DMS153 (cell line): ENCODE results near the gene JPH4.
"Not testable (repeated sequence)": the region's sequence is repeated elsewhere in the genome, so short reads cannot be mapped to it uniquely, and the experiment has no call there.

ENCODE experiments used
- DNase-seq: peaks from one replicate; lab custom pipeline; 2025; lab: John Stamatoyannopoulos, UW

JPH4 gene

GRCh38 chr14:23609001-23609400, 30.4 kb upstream of the JPH4 start:
- DNase-seq: no peak

DNA sequence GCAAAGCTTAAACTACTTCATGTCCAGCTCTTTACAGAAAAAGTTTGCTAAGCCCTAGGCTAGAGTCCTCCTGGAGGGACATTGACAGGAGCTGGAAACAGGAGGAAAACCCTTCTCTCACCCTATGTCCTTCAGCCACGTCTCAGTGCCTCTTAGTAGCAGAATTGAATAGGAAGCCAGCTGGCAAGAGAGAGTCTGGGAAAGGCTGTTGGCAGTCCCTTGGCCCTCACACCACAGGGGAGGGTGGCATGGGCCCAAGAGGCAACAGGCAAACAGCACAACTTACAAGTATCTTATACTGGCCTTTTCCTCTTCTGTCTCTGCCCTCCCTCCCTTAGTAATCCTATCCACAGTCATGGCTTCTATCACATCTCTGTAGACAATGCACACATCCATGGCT, 29.9 kb upstream of the JPH4 start:
- DNase-seq: no peak

DNA sequence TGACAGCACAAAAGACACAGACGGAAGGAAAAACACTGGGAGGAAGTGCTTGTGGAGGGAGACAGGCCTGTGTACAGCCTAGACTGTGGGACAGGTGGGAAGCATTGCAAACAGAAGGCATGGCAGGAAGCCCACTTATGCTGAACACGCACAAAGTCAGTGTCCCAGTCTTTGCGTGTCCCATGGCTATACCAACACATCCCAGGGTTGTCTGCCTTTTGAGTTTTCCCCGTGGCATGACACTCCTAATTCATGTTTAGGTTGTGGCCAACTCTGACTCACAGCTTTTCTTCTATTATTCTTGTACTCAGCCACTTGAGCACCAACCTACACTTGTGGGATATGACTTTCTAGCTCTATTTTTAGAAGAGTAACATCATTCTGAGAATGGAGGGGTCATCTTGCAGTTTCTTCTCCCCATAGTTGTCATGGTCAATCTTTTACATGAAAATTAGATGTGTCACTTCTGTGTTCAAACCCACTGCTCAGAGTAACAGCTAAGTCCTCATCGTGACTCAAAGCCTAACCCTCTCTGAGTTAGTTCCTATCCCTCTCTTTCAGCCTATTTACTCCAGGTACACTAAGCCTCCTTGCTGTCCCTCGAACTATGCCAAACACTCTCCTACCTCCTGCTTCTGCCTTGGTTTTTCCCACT, 27.5 kb upstream of the JPH4 start:
- no peak for DNase-seq

DNA sequence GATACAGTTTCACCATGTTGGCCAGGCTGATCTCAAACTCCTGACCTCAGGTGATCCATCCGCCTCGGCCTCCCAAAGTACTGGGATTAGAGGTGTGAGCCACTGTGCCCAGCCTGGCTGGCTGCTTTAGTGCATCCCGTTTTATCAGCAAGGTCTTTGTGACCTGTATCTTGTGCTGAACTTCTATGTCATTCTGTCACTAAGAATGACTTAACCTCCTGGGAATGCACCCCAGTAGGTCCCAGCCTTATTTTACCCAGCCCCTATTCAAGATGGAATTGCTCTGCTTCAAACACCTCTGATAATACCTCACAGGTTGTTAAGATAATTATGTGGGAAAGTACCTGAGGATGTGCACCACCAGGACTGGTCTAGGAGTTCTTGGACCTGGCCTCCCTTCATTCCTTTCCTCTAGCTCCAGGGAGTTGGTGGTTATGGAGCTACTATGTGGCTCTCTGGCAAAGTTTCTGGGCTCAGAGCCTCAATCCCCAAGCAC, 26.1 kb upstream of the JPH4 start:
- no peak for DNase-seq

- no peak for DNase-seq
These were observed 25.6 kb upstream of the JPH4 start for GRCh38 chr14:23604148-23604547.

DNA sequence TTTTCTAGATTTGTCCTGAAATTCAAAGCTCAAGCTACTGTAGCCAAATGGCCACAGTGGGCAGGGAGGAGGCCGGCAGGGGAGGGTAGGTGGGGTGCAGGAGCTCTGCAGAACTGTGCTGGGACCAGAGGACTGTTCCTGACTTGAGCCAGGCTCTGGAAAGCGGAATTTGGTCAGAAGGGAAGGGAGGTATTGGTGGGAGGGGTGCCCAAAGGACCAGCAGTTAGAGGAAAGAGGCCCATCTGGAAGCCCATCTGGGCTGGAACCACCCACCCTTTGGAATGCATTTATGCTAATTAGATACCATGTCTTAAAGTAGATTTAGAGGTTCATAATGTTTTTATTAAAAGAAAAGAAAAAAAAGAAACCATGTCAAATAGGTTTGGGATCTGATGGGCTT, 24.5 kb upstream of the JPH4 start:
- no peak for DNase-seq

DNA sequence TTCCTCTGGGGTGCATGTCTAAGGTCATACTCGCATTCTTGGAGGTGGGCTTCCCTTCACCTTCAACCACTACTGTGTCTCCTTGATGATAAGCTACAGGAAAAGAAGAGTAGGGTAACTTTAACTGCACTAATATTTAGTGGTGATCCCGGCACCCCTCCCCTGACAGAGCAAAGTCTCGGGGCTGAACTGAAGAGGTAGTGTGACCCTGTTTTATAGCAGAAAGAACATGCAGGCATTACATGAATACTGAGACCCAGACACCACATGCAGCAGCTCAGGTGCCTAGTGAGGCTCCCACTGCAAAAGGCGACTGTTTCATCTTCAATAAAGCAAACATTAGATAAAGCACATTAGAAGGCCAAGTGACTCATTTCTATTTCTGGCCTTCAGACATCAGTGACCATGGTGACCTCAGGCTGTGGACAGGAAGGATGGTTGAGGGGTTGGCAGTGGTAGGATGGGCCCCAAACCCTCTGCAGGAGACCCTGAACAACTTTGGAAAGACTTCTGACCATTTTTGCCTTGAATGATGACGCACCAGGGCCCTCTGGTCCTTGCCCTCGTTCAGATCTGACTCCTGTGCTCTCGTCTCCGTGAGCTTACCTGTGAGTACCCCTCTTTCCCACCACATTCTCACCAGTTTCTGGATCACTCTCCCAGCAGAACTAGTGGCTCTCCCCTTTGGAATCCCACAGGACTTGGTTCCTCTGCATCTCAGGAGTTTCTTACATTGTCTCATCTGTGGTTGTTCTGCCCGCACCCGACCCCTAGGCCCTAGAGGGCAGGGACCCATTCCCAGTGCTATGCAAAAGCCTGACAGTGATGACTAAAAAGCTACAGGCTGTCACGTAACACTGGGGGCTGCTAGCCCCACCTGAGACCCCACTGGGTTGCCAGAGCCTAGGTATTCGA, 23.8 kb upstream of the JPH4 start:
- no peak for DNase-seq

GRCh38 chr14:23601845-23602180, 23.2 kb upstream of the JPH4 start:
- DNase-seq: no peak

GRCh38 chr14:23601424-23601823, 22.8 kb upstream of the JPH4 start:
- DNase-seq: no peak

DNA sequence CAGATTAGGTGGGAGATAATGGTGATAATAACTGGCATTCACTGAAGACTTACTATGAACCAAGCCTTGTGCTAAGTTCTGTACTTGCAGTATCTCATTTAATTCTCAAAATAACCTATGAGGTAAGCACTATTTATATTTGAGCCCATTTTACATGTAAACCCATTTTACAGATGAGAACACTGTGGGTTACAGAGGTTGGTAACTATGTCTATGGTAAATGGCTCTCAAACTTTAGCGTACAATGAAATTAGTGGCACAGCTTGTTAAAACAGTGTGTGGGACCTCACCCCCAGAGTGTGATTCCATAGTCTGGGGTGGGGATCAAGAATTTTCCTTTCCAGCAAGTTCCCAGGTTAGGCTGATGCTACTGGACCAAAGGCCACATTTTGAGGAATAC, 22.2 kb upstream of the JPH4 start:
- DNase-seq: no peak

DNA sequence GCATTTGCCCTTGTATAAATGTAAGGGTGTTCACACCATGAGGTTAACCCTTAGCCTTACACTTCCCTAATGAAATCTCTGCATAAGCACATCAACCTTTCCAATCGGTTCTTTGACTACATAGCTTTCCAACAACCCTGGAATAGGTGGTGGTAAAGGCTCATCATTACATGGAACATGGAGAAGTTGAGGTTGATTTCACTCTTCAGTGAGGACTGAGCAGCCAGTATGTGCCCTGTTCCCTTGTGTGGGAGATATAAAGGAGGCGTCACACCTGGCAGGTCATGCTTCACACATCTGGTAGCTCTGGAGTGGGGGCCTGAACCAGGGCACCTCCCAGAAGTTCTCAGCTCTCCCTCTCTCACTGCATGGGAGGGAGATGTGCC, 21.7 kb upstream of the JPH4 start:
- no peak for DNase-seq

GRCh38 chr14:23594191-23594590, 15.6 kb upstream of the JPH4 start:
- DNase-seq: not testable (repeated sequence)

DNA sequence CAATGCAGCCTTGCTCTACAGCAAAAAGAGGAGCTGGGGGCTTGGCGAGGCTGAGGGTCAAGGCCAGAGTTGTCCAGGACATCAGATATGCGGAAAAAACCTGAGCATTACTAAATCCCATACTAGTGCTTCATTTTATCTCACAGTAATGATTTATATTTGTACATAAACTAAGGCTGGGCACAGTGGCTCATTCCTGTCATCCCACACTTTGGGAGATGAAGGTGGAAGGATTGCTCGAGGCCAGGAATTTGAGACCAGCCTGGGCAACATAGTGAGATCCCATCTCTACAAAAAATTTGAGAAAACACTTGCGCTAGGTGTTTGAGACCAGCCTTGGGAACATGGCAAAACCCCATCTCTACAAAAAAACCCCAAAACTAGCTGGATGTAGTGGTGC, 11.6 kb upstream of the JPH4 start:
- DNase-seq: no peak

DNA sequence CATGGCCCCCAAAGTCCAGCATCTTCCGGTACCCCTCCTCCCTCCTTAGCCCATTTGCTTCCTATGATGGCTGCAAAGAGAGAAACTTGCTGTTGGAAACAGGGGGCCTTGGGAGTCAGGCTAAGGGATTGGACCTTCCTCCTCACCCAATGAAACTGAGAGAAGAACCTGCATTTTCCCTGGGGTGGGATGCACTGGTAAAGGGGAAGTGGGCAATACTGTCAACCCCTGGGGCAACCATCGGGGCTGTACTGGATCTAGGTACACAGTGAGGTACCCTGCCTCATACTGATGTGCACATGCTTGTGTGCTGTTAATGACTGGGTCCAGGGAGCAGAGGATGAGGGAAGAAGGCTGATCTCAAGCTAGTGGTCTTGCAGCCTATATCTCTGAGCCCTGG, 11.0 kb upstream of the JPH4 start:
- no peak for DNase-seq

DNA sequence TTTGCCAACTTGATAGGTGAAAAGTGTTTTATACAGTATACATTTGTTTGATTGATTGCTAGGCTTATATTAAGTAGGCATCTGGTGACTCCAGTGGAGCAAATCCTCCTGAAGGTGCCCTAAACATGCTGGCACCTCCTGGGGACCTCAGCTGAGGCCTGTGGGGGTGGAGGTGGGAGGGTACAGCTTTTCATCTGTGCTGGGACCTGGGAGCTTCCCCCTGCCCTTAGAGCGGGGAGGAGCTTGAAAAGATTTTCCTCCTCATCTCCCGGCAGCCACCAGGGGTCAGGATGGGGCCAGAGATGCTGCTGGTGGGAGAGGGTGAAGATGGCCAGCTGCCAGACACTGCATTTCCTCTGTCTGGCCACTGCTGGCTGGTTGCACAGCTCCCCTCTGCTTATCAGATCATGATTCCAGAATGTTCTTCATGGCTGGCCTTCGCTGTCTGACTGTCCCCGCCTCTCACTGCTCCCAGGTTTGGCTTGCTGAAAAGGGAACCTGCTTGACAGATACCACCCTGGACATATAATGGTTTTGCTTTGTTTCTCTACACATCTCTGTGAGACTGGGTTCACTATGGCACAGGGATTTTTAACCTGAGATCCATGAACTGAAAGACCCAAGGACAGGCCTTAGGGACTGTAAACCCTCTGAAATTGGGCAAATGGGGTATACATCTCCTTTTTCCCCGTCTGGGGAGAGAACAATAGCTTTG, 10.5 kb upstream of the JPH4 start:
- DNase-seq: peak; percentile 83

GRCh38 chr14:23584527-23585203, 6.1 kb upstream of the JPH4 start:
- not testable (repeated sequence) for DNase-seq

GRCh38 chr14:23583761-23584526, 5.4 kb upstream of the JPH4 start:
- not testable (repeated sequence) for DNase-seq

DNA sequence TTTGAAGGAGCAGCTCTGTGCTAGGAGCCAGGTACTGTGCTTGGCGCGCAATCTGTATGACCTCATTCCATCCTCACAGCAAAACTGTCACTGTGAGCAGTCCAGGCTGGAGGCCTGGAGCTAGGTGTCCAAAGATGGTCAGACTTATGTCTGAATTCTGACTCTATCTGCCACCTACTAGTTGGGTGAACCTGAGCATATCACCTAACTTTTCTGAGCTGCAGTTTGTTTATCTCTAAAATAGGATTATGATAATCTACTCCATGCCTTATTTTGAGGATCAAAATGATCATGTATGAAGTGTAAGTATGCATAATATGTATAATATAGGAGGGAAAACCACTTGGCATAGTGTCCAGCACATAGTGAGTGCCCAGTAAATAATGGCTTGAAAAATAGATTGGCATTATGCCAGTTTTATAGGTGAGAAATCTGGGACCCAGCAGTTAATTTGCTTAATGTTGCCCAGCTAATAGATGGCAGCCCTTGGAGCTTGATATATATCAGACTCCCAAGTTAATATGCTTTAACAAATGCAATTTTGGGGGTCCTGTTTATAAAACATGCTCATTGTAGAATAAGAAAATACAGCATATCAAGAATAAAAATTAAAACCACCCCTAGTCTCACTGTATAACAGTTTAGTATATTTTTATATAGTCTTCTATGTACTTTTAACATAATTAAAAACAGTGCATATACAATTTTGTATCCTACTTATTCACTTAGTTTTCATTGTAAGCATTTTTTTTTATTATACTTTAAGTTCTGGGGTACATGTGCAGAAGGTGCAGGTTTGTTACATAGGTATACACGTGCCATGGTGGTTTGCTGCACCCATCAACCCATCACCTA, 4.5 kb upstream of the JPH4 start:
- no peak for DNase-seq

DNA sequence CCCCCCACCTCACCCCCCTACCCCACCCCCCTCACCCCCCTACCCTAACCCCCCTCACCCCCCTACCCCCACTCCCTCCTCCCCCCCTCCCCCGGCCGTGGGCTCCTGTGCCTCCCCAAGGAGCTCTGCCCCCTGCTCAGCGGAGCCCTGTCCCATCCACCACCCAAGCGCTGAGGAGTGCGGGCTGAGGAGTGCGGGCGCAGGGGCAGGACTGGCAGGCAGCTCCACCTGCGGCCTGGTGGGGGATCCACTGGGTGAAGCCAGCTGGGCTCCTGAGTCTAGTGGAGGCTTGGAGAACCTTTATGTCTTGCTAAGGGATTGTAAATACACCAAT, 2.3 kb upstream of the JPH4 start:
- DNase-seq: no peak

- DNase-seq: no peak
These were observed 1.7 kb upstream of the JPH4 start for GRCh38 chr14:23580152-23580926.
